ENCODE results near the gene OLA1. TPM values are rescaled to one million over a fixed set of nuclear protein-coding genes. Genes with fewer than 3 reads are reported as not detected.

The OLA1 gene
- polyA plus RNA-seq, 1 donor from 2014 or later: 134 TPM

DNA sequence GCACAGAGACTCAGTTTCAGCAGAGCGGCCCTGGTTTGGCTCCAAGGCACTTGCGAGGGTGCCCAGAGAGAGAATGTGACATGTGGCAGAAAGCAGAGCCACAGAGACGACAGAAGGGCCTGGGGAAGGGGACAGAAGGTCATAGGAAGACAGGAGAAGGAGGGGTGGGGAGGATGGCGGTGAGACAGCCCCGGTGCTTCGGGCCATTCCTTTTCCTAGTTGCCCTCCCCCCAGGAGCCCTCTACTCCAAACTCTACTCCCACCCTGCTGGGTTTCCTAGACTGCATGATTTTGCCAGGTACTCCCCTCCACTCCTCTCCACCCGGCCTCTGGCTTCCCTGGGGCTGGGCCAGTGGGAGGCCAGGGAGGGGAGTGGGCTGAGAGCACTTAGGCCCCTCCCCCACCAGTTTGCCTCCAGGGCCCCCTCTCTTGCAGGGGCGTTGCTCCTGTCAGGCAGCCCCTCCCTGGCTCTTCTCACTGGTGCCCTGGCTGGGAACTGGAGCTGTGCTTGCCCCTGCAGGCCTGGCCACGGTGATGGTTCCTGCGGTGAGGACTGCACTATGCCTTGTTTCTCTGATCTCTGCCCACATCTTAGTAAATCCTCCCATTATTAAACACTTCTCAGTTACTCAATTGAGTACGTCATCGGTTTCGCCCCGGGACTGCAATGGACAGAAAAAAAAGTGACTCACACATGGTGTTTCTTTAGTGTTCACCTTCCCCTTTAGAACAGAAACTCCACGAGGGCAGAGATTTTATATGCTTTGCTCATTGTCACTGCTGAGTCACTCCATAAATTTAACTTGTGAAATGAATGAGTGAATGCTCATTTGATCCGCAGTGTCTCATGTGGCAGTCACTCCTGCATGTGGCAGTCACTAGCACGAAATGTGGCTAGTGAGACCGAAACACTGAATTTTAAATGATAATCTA lies 224.5 kb downstream of the OLA1 start:
- Histone ChIP-seq H3K4me3 (ENCODE audit: low read length) (no peak overlapping the region), H4K20me1 (ENCODE audit: insufficient read depth) (no peaks in the 10 kb centered on the region), H3K36me3 (ENCODE audit: insufficient read depth, low read length) (no peaks in the 10 kb centered on the region), H3K9me3 (ENCODE audit: low read length) (no peaks in the 10 kb centered on the region), H3F3A (ENCODE audit: insufficient read depth, low read length, poor library complexity, severe bottlenecking) (no peaks in the 10 kb centered on the region), H3K9ac (ENCODE audit: low read length) (no peak overlapping the region), H3K9me2 (ENCODE audit: insufficient read depth, low read length) (no peaks in the 10 kb centered on the region), H3K79me2 (replicated peaks; ENCODE audit: insufficient read depth, low read length) (no peaks in the 10 kb centered on the region), H3K27me3 (ENCODE audit: insufficient read depth, low read depth, low read length) (no peaks in the 10 kb centered on the region), H2AFZ (ENCODE audit: low read depth, low read length) (no peak overlapping the region), H3K4me2 (ENCODE audit: low read length) (no peak overlapping the region), H3K27ac (ENCODE audit: low read length) (no peak overlapping the region)
- TF ChIP-seq MXI1 (conservative IDR thresholded peaks at IDR 0.05; ENCODE audit: poor library complexity, severe bottlenecking) (no peak), RAD21 (conservative IDR thresholded peaks at IDR 0.05) (no peak), TAF1 (IDR thresholded peaks at IDR 0.05; ENCODE audit: low read depth) (no peak), EP300 (conservative IDR thresholded peaks at IDR 0.05; ENCODE audit: poor library complexity, severe bottlenecking) (no peak), POLR2AphosphoS5 (IDR thresholded peaks at IDR 0.05) (no peak), SMC3 (conservative IDR thresholded peaks at IDR 0.05; ENCODE audit: poor library complexity) (no peak), EZH2 (IDR thresholded peaks at IDR 0.05; ENCODE audit: borderline replicate concordance, insufficient read depth, low read length, poor library complexity, severe bottlenecking) (no peak)
- TF ChIP-seq, protein P1, sequence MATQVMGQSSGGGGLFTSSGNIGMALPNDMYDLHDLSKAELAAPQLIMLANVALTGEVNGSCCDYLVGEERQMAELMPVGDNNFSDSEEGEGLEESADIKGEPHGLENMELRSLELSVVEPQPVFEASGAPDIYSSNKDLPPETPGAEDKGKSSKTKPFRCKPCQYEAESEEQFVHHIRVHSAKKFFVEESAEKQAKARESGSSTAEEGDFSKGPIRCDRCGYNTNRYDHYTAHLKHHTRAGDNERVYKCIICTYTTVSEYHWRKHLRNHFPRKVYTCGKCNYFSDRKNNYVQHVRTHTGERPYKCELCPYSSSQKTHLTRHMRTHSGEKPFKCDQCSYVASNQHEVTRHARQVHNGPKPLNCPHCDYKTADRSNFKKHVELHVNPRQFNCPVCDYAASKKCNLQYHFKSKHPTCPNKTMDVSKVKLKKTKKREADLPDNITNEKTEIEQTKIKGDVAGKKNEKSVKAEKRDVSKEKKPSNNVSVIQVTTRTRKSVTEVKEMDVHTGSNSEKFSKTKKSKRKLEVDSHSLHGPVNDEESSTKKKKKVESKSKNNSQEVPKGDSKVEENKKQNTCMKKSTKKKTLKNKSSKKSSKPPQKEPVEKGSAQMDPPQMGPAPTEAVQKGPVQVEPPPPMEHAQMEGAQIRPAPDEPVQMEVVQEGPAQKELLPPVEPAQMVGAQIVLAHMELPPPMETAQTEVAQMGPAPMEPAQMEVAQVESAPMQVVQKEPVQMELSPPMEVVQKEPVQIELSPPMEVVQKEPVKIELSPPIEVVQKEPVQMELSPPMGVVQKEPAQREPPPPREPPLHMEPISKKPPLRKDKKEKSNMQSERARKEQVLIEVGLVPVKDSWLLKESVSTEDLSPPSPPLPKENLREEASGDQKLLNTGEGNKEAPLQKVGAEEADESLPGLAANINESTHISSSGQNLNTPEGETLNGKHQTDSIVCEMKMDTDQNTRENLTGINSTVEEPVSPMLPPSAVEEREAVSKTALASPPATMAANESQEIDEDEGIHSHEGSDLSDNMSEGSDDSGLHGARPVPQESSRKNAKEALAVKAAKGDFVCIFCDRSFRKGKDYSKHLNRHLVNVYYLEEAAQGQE (IDR thresholded peaks at IDR 0.05; ENCODE audit: borderline replicate concordance): no peak
- TF ChIP-seq, protein P2, sequence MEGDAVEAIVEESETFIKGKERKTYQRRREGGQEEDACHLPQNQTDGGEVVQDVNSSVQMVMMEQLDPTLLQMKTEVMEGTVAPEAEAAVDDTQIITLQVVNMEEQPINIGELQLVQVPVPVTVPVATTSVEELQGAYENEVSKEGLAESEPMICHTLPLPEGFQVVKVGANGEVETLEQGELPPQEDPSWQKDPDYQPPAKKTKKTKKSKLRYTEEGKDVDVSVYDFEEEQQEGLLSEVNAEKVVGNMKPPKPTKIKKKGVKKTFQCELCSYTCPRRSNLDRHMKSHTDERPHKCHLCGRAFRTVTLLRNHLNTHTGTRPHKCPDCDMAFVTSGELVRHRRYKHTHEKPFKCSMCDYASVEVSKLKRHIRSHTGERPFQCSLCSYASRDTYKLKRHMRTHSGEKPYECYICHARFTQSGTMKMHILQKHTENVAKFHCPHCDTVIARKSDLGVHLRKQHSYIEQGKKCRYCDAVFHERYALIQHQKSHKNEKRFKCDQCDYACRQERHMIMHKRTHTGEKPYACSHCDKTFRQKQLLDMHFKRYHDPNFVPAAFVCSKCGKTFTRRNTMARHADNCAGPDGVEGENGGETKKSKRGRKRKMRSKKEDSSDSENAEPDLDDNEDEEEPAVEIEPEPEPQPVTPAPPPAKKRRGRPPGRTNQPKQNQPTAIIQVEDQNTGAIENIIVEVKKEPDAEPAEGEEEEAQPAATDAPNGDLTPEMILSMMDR (IDR thresholded peaks at IDR 0.05; ENCODE audit: poor library complexity, severe bottlenecking): no peak

Small RNA genes within 50 kb of the gene (small RNA-seq; reads per million reads assigned to genes)
- 0 to 1.2 (median 0) reads per million in 3 experiments for gene RF00019

Other genes starting within 250 kb of the OLA1 start
- 1.6 and 2.5 TPM in 2 replicates for gene SP9, start 86.4 kb upstream of the OLA1 start, polyA plus RNA-seq
- 56.7 and 57.1 TPM in 2 replicates for gene SCRN3, start 147.2 kb upstream of the OLA1 start, polyA plus RNA-seq
- 5.7 TPM in 2 replicates for gene GPR155, start 238.5 kb upstream of the OLA1 start, polyA plus RNA-seq